HepG2 (cell line): ENCODE data around the gene DMKN. TPM values are rescaled to one million over a fixed set of nuclear protein-coding genes. Genes with fewer than 3 reads are reported as not detected.

ENCODE experiments used
- ATAC-seq: fragments of 200-7000 bp; cut with Tn5 transposase; 3 replicates; pipeline ENCODE4 v1.9.1; 2020; ENCODE audit warnings: mild to moderate bottlenecking, moderate library complexity
- BruUV-seq: library from RNA; stranded (reverse); fragments of 400-500 nt; replicated peaks from 2 replicates; lab custom pipeline; 2021; lab: Mats Ljungman, UMichigan
- CTCF ChIA-PET: fragments of 300-600 bp; formaldehyde crosslinking; extraction: SDS; loops from one replicate; lab custom pipeline; 2021; ENCODE audit warnings: low total read pairs, inconsistent platforms, low intra/inter-chr PET ratio; lab: Yijun Ruan, JAX
- POLR2A ChIA-PET: fragments of 350-600 bp; sonication (Branson Sonifier 250); formaldehyde crosslinking; loops from one replicate; lab custom pipeline; 2020; ENCODE audit warnings: antibody characterized with exemption, inconsistent platforms; lab: Yijun Ruan, JAX
- DNase-seq: peaks from one replicate; pipeline ENCODE4 v3.0.0-alpha.2; 2015; ENCODE audit warnings: low spot score
- FAIRE-seq: peaks from 3 replicates; lab custom pipeline; 2011; peaks lifted over from hg19 to GRCh38; lab: Jason Lieb, UNC
- H2AFZ ChIP-seq: one replicate; pipeline ENCODE4 v1.6.1; 2011; ENCODE audit warnings: low read length, inconsistent platforms
- H3K27ac ChIP-seq: fragments of 300-600 bp; 3 replicates; pipeline ENCODE4 v1.8.0; 2011; ENCODE audit warnings: mixed run types, mild to moderate bottlenecking, mixed read lengths, low read length, inconsistent platforms; ENCODE audit not compliant: insufficient read depth; ENCODE audit errors: extremely low read length
- H3K27me3 ChIP-seq, 2 experiments: fragments of 200-600 bp in 1 of 2; 2 replicates in 1 of 2; 3 replicates in 1 of 2; pipeline versions ENCODE4 v1.6.0 to v1.8.0; 2011; ENCODE audit warnings: low read length in 2 of 2, mild to moderate bottlenecking in 2 of 2, moderate library complexity in 2 of 2, inconsistent platforms in 1 of 2; ENCODE audit not compliant: insufficient read depth in 2 of 2, control insufficient read depth in 1 of 2
- H3K36me3 ChIP-seq, 2 experiments: fragments of 200-600 bp in 1 of 2; replicated peaks in 1 of 2; 2 replicates in 1 of 2; 3 replicates in 1 of 2; pipeline versions ENCODE4 v1.5.1 to v1.8.0; 2011; ENCODE audit warnings: low read length in 2 of 2, inconsistent platforms in 1 of 2; ENCODE audit not compliant: insufficient read depth in 2 of 2, control insufficient read depth in 1 of 2
- H3K4me1 ChIP-seq: 2 replicates; pipeline ENCODE4 v1.5.1; 2012; ENCODE audit warnings: low read length, inconsistent platforms; ENCODE audit not compliant: insufficient read depth
- H3K4me2 ChIP-seq: 2 replicates; pipeline ENCODE4 v1.6.0; 2011; ENCODE audit warnings: low read depth, low read length, inconsistent platforms
- H3K4me3 ChIP-seq, 3 experiments: fragments of 200-600 bp in 1 of 3; sonication (generic), shearing (Covaris generic) in 1 of 3; replicated peaks in 1 of 3; 2 replicates each; pipeline ENCODE4 v1.5.1; 2011 to 2016; ENCODE audit warnings: low read length in 3 of 3, inconsistent platforms in 2 of 3, low read depth in 2 of 3, mild to moderate bottlenecking in 2 of 3, control low read depth in 1 of 3, mixed read lengths in 1 of 3; ENCODE audit not compliant: insufficient read depth in 1 of 3
- H3K79me2 ChIP-seq: one replicate; pipeline ENCODE4 v1.6.1; 2011; ENCODE audit warnings: low read length, inconsistent platforms; ENCODE audit not compliant: insufficient read depth
- H3K9ac ChIP-seq: 2 replicates; pipeline ENCODE4 v1.6.0; 2011; ENCODE audit warnings: mild to moderate bottlenecking, low read depth, low read length, inconsistent platforms; ENCODE audit not compliant: insufficient read depth
- H3K9me3 ChIP-seq: 2 replicates; pipeline ENCODE4 v1.5.1; 2012; ENCODE audit warnings: mild to moderate bottlenecking, low read length
- H4K20me1 ChIP-seq: 2 replicates; pipeline ENCODE4 v1.6.0; 2011; ENCODE audit warnings: inconsistent platforms, mild to moderate bottlenecking, low read length, moderate library complexity; ENCODE audit not compliant: insufficient read depth
- CEBPZ ChIP-seq: IDR thresholded peaks from 2 replicates; pipeline ENCODE4 v1.6.1; 2012; ENCODE audit warnings: low read length, improper control_type of control experiment
- PHF5A ChIP-seq: IDR thresholded peaks from one replicate; pipeline ENCODE4 v1.6.1; 2018; ENCODE audit warnings: low read depth, missing genetic modification reagents; ENCODE audit not compliant: unreplicated experiment
- ZBTB25 ChIP-seq: IDR thresholded peaks from 2 replicates; pipeline ENCODE4 v1.6.1; 2018; ENCODE audit warnings: missing genetic modification reagents
- ZNF207 ChIP-seq: fragments of 450-650 bp; IDR thresholded peaks from 2 replicates; pipeline ENCODE4 v1.6.1; 2016; ENCODE audit warnings: antibody characterized with exemption, borderline replicate concordance
- ZNF607 ChIP-seq: sonication (generic); formaldehyde crosslinking; IDR thresholded peaks from 2 replicates; pipeline ENCODE4 v1.5.1; 2020; ENCODE audit warnings: missing genetic modification reagents, mild to moderate bottlenecking, borderline replicate concordance
- WGBS: methylation state at CpG from one replicate; pipeline ENCODE4 v1.1.6; 2017; ENCODE audit warnings: low lambda C conversion rate; 5-methylcytosine and 5-hydroxymethylcytosine counted together
- in situ Hi-C: cut with HindIII; loops from 2 replicates; pipeline ENCODE4 v1.10.0; 2017; ENCODE audit warnings: low pct_unique_long_range_greater_than_20kb; ENCODE audit not compliant: extremely low pct_ligation_motif_present
- intact Hi-C: fragments of 100-400 bp; cut with micrococcal nuclease; formaldehyde crosslinking; loops from one replicate; pipeline ENCODE4 v1.10.0; 2022; ENCODE audit not compliant: unreplicated experiment
- polyA plus RNA-seq, 8 experiments: library from polyadenylated mRNA; depleted of rRNA in 3 of 8; stranded (reverse) in 7 of 8; unstranded in 1 of 8; fragments of >200 nt; fragmentation: Illumina TruSeq in 4 of 8; extraction: Trizol in 4 of 8; gene quantifications; 2 replicates each; pipeline versions ENCODE4 v1.2.1 to v1.2.3, GENCODE V29; 2011 to 2016; ENCODE audit warnings: low read depth in 4 of 8, missing spikeins in 1 of 8, mixed read lengths in 1 of 8; ENCODE audit not compliant: insufficient read depth in 1 of 8
- total RNA-seq, 5 experiments: library from RNA; depleted of rRNA; stranded (reverse); fragments of >200 nt; fragmentation: Illumina TruSeq; extraction: Trizol; gene quantifications; 2 replicates each; pipeline ENCODE4 v1.2.3, GENCODE V29; 2016; ENCODE audit warnings: low read depth in 1 of 5

DMKN gene
- total and polyA plus RNA-seq, 2 of the 13 experiments (the other 11 are each of a cell fraction or from before 2014, with no cell fraction given): 50.8 to 57.1 TPM

- TF ChIP-seq CEBPZ (no peak), ZBTB25 (no peak)
Observed at GRCh38 chr19:35555301-35556005, 42.0 kb upstream of the DMKN start (continued).

- WGBS: 23% methylated on average over 5 of the region's 5 CpGs
- no peak overlapping the region for H3K4me2 ChIP-seq
- BruUV-seq: no TSS peak
- intact Hi-C loops (loop anchor here (10.0 kb wide), 2 partner anchors 61 to 91 kb away; partner anchors contain the start of genes COX6B1, ETV2 and HAUS5), in situ Hi-C loops (no loop called here)
- peaks cover 48% of the 10 kb centered on the region for H3K4me1 ChIP-seq
- no peaks in the 10 kb centered on the region for H3K36me3 ChIP-seq
- no peaks in the 10 kb centered on the region for H3K79me2 ChIP-seq
- ChIA-PET CTCF (no interaction called here), POLR2A (no interaction called here)
- H2AFZ ChIP-seq: no peak overlapping the region
- no peak overlapping the region for H3K9ac ChIP-seq
- DNase-seq: no peak
- no peak for FAIRE-seq
- peaks cover 1 to 29% of the 10 kb centered on the region in 2 experiments; a peak in 2 of 5 replicates for H3K27me3 ChIP-seq
- no peak for TF ChIP-seq ZNF207
- TF ChIP-seq PHF5A (CRISPR knock-in tag): no peak
- TF ChIP-seq ZNF607 (CRISPR knock-in tag): no peak
- TF ChIP-seq, all 625 proteins: peak for 0
- no peak overlapping the region for H3K4me3 ChIP-seq
- H3K9me3 ChIP-seq: no peaks in the 10 kb centered on the region
- no peak overlapping the region for H3K27ac ChIP-seq
- no peaks in the 10 kb centered on the region for H4K20me1 ChIP-seq
- ATAC-seq: no peak
Observed at GRCh38 chr19:35554076-35554475, 40.6 kb upstream of the DMKN start.
